Thyroid gland (tissue), 4 donors: ENCODE measurements around the gene APOL6. TPM values are rescaled to one million over a fixed set of nuclear protein-coding genes. Genes with fewer than 3 reads are reported as not detected.

Experiments used
- DNase-seq, 2 donors: peaks; one replicate each; pipeline ENCODE4 v3.0.0-alpha.2; 2019
- H3K27ac ChIP-seq, 3 donors: fragments of 200-600 bp; sonication (generic); 1 replicate in 2 of 3; 2 replicates in 1 of 3; pipeline ENCODE4 v1.5.1; 2016 to 2019; ENCODE audit warnings: mild to moderate bottlenecking in 1 of 3, moderate library complexity in 1 of 3
- H3K27me3 ChIP-seq: fragments of 200-600 bp; sonication (generic); one replicate; pipeline ENCODE4 v1.5.1; 2019
- H3K36me3 ChIP-seq, 2 donors: fragments of 200-600 bp; sonication (generic); one replicate each; pipeline ENCODE4 v1.5.1; 2016 to 2019
- H3K4me1 ChIP-seq, 2 donors: fragments of 200-600 bp; sonication (generic); one replicate each; pipeline ENCODE4 v1.5.1; 2017 to 2019
- H3K4me3 ChIP-seq, 3 donors: fragments of 200-600 bp; sonication (generic); replicated peaks in 1 of 3; 1 replicate in 2 of 3; 2 replicates in 1 of 3; pipeline ENCODE4 v1.5.1; 2016; ENCODE audit warnings: mild to moderate bottlenecking in 1 of 3
- H3K9me3 ChIP-seq: fragments of 200-600 bp; sonication (generic); one replicate; pipeline ENCODE4 v1.5.1; 2017
- CTCF ChIP-seq, 6 experiments: fragments of 200-600 bp in 3 of 6; fragments of 450-650 bp in 3 of 6; sonication (generic) in 3 of 6; IDR thresholded peaks; one replicate each; pipeline ENCODE4 v1.5.1; 2016 to 2019; ENCODE audit warnings: antibody characterized with exemption in 6 of 6, mild to moderate bottlenecking in 2 of 6, inconsistent platforms in 1 of 6, moderate library complexity in 1 of 6
- POLR2A ChIP-seq, 2 donors: fragments of 450-650 bp; IDR thresholded peaks; one replicate each; pipeline ENCODE4 v1.6.1; 2017; ENCODE audit warnings: antibody characterized with exemption in 2 of 2, mild to moderate bottlenecking in 2 of 2, moderate library complexity in 1 of 2
- WGBS, 2 donors: methylation state at CpG; one replicate each; pipeline ENCODE4 v1.1.5; 2017; 5-methylcytosine and 5-hydroxymethylcytosine counted together
- intact Hi-C: fragments of 100-400 bp; cut with DNase I; formaldehyde crosslinking; loops from one replicate; pipeline ENCODE4 v1.15.1; 2023
- total RNA-seq, 4 donors: library from RNA; depleted of rRNA; stranded (reverse); fragments of >200 nt; gene quantifications; one replicate each; pipeline ENCODE4 v1.2.3, GENCODE V29; 2016

The APOL6 gene
- total RNA-seq, 4 donors from 2014 or later = 17.2 to 28.7 (median 25.2) TPM

GRCh38 chr22:35630891-35631290 is 17.4 kb upstream of the APOL6 start:
- no peak for DNase-seq
- no peak overlapping the region for H3K4me3 ChIP-seq
- intact Hi-C loops = loop anchor here (10.0 kb wide), 1 partner anchor 434 kb away; no protein-coding TSS in a partner anchor

GRCh38 chr22:35631597-35631996 is 16.6 kb upstream of the APOL6 start:
- 78 to 83% methylated on average over 5 of the region's 5 CpGs for WGBS, 2 donors

More at GRCh38 chr22:35630891-35631290, 17.4 kb upstream of the APOL6 start:
- H3K36me3 ChIP-seq = no peaks in the 10 kb centered on the region
- H3K27ac ChIP-seq = peak overlapping the region in 1 of 3 donors; percentile 90
- WGBS, 2 donors = 96 to 97% methylated on average over 9 of the region's 9 CpGs
- H3K4me1 ChIP-seq = peaks cover 15 to 24% of the 10 kb centered on the region in 2 donors
- no peaks in the 10 kb centered on the region for H3K27me3 ChIP-seq
- TF ChIP-seq CTCF (IDR thresholded peaks at IDR 0.05) (no peak), POLR2A (IDR thresholded peaks at IDR 0.05) (no peak)
- H3K9me3 ChIP-seq = no peaks in the 10 kb centered on the region

GRCh38 chr22:35632935-35633334 is 15.3 kb upstream of the APOL6 start:
- H3K9me3 ChIP-seq = no peaks in the 10 kb centered on the region
- no peak overlapping the region for H3K27ac ChIP-seq
- H3K4me3 ChIP-seq = no peak overlapping the region
- H3K36me3 ChIP-seq = no peaks in the 10 kb centered on the region
- intact Hi-C loops = loop anchor here (10.0 kb wide), 1 partner anchor 432 kb away; no protein-coding TSS in a partner anchor
- peaks cover 17 to 28% of the 10 kb centered on the region in 2 donors for H3K4me1 ChIP-seq
- no peaks in the 10 kb centered on the region for H3K27me3 ChIP-seq
- no peak for DNase-seq
- TF ChIP-seq POLR2A (IDR thresholded peaks at IDR 0.05) (no peak), CTCF (IDR thresholded peaks at IDR 0.05) (no peak)
- 78 to 94% methylated on average over 3 of the region's 3 CpGs for WGBS, 2 donors

More at GRCh38 chr22:35631597-35631996, 16.6 kb upstream of the APOL6 start:
- TF ChIP-seq CTCF (IDR thresholded peaks at IDR 0.05) = peak in 3 of 6 experiments; percentile 37 to 50 (median 37)
- TF ChIP-seq POLR2A (IDR thresholded peaks at IDR 0.05) = no peak
- Histone ChIP-seq H3K4me1 (peaks cover 15 to 24% of the 10 kb centered on the region in 2 donors), H3K27me3 (no peaks in the 10 kb centered on the region), H3K9me3 (no peaks in the 10 kb centered on the region), H3K4me3 (no peak overlapping the region), H3K36me3 (no peaks in the 10 kb centered on the region), H3K27ac (no peak overlapping the region)
- peak; percentile 44 to 62 for DNase-seq
- intact Hi-C loops = loop anchor here (10.0 kb wide), 1 partner anchor 433 kb away; no protein-coding TSS in a partner anchor

- no peak for DNase-seq
- 91% methylated on average over 18 of the region's 18 CpGs for WGBS, 2 donors
- H3K27ac ChIP-seq = no peak overlapping the region
- no peaks in the 10 kb centered on the region for H3K9me3 ChIP-seq
- TF ChIP-seq POLR2A (IDR thresholded peaks at IDR 0.05) (no peak), CTCF (IDR thresholded peaks at IDR 0.05) (no peak)
- intact Hi-C loops = loop anchor here (10.0 kb wide), 1 partner anchor 431 kb away; no protein-coding TSS in a partner anchor
- no peak overlapping the region for H3K4me3 ChIP-seq
- no peaks in the 10 kb centered on the region for H3K36me3 ChIP-seq
- peaks cover 17 to 29% of the 10 kb centered on the region in 2 donors for H3K4me1 ChIP-seq
- H3K27me3 ChIP-seq = no peaks in the 10 kb centered on the region
Measured at GRCh38 chr22:35633520-35633919, 14.7 kb upstream of the APOL6 start.

- TF ChIP-seq CTCF (IDR thresholded peaks at IDR 0.05) (no peak), POLR2A (IDR thresholded peaks at IDR 0.05) (no peak)
- DNase-seq = no peak
- Histone ChIP-seq H3K27me3 (no peaks in the 10 kb centered on the region), H3K27ac (no peak overlapping the region), H3K36me3 (no peaks in the 10 kb centered on the region), H3K4me1 (peaks cover 15 to 27% of the 10 kb centered on the region in 2 donors), H3K9me3 (no peaks in the 10 kb centered on the region), H3K4me3 (no peak overlapping the region)
- 83 to 87% methylated on average over 5 of the region's 5 CpGs for WGBS, 2 donors
- intact Hi-C loops = loop anchor here (10.0 kb wide), 1 partner anchor 431 kb away; no protein-coding TSS in a partner anchor
Measured at GRCh38 chr22:35634015-35634414, 14.2 kb upstream of the APOL6 start.
